ENCODE data around the gene PXMP2. TPM values are rescaled to one million over a fixed set of nuclear protein-coding genes. Genes with fewer than 3 reads are reported as not detected.

The PXMP2 gene
- total RNA-seq, 1 donor from 2014 or later, result 18.6 TPM

DNA sequence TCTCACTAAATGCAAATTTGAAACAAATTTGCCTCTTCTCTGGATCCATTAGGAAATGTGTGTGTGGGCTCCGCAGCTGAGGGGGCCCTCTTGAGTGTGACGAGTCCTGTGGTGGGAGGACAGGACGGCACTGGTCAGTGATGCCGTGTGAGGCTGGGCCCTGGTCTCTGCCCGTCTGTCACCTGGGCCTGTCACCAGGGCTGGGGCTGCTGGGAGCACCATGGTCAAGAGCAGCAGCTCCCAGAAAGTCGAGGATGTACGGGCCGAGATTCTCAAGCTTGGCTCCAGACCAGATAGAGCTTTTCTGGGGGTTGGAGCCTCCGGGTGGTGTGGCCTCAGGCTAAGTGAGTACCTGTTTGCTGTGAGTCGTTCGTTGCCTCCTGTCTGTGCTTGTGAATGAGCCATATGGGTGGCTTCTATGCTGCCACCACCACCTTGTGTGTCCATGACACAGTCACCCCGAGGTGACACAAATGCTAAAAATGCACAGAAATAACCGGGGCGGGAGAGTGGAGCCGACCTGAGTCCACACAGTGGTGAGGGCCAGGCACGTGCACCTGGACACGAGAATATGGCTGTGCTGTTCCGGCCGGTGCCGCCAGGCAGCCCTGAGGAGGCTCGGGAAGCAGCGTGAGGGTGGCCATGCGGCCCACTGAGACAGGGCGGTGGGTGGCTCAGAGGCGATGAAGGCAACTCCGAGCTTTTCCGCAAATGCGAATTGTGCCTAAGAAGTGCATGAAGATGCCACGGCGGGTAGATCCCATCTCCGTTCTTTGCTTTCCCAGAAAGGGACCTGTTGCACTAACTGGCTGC, 32.0 kb downstream of the PXMP2 start:
- H3K27me3 Mint-ChIP-seq (ENCODE audit: unreplicated experiment), result peaks cover 14% of the 10 kb centered on the region
- H3K4me1 Mint-ChIP-seq (ENCODE audit: unreplicated experiment), result no peaks in the 10 kb centered on the region
- H3K4me3 Mint-ChIP-seq (ENCODE audit: unreplicated experiment), result no peak overlapping the region
- H3K9me3 Mint-ChIP-seq (ENCODE audit: unreplicated experiment), result no peaks in the 10 kb centered on the region
- TF ChIP-seq, protein P1, sequence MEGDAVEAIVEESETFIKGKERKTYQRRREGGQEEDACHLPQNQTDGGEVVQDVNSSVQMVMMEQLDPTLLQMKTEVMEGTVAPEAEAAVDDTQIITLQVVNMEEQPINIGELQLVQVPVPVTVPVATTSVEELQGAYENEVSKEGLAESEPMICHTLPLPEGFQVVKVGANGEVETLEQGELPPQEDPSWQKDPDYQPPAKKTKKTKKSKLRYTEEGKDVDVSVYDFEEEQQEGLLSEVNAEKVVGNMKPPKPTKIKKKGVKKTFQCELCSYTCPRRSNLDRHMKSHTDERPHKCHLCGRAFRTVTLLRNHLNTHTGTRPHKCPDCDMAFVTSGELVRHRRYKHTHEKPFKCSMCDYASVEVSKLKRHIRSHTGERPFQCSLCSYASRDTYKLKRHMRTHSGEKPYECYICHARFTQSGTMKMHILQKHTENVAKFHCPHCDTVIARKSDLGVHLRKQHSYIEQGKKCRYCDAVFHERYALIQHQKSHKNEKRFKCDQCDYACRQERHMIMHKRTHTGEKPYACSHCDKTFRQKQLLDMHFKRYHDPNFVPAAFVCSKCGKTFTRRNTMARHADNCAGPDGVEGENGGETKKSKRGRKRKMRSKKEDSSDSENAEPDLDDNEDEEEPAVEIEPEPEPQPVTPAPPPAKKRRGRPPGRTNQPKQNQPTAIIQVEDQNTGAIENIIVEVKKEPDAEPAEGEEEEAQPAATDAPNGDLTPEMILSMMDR (IDR thresholded peaks at IDR 0.05; ENCODE audit: unreplicated experiment), result no peak
- no peak for DNase-seq (ENCODE audit: low spot score)
- no peak overlapping the region for H3K27ac Mint-ChIP-seq (ENCODE audit: unreplicated experiment)
- peaks cover 34% of the 10 kb centered on the region for H3K36me3 Mint-ChIP-seq (ENCODE audit: low read depth, unreplicated experiment)

DNA sequence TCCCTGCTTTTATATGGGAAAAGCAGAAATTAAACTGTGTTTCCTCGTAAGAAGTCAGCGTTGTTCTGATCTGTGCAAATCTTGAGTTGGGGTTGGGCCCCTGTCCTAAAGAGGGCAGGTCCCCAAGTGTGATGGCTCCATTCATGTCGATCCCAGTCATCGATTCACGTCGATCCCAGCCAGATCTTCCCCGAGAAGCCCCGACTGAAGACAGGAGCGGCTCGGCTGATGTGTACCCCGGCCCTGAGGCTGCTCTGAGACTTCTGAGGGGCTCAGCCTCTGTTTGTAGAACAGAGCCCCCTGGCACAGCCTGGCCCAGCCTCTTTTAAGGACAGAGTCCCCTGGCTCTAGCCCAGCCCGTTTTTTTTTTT, 32.6 kb downstream of the PXMP2 start:
- Mint-ChIP-seq H3K27me3 (ENCODE audit: unreplicated experiment) (peaks cover 15% of the 10 kb centered on the region), H3K4me1 (ENCODE audit: unreplicated experiment) (no peaks in the 10 kb centered on the region), H3K9me3 (ENCODE audit: unreplicated experiment) (no peaks in the 10 kb centered on the region), H3K27ac (ENCODE audit: unreplicated experiment) (no peak overlapping the region), H3K4me3 (ENCODE audit: unreplicated experiment) (no peak overlapping the region), H3K36me3 (ENCODE audit: low read depth, unreplicated experiment) (peaks cover 30% of the 10 kb centered on the region)
- TF ChIP-seq, protein P1 (IDR thresholded peaks at IDR 0.05; ENCODE audit: unreplicated experiment), result no peak
- DNase-seq (ENCODE audit: low spot score), result no peak

DNA sequence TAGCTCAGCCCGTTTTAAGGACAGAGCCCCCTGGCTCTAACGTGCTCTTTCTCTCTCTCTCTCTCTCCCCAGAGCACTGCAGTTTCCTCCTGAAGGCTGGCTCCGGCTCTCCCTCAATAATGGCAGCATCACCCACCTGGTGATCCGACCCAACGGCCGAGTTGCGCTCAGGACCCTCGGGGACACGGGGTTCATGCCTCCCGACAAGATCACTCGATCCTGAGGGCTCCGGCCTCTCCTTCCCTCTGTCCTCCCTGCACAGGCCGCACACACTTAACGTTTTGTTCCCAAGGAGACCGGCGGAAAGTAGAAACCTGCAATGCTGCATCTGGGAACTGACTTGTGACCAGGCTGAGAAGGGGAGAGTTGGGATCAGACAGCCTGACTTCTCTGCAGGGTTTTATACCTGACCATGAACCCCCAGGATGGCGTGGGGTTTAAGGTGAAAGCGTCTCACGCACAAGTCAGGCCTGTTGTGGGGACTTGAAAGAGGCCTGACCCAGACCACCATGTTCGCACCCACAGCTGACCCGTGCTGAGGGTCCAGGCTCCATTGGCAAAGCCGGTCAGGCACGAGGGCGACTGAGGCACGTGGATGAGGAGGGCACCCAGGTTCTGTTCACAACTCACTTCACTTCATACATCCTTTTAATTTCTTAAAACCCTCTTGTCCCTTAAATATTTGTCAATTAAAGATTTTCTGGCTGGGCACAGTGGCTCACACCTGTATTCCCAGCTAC, 33.4 kb downstream of the PXMP2 start:
- DNase-seq (ENCODE audit: low spot score), result no peak
- Mint-ChIP-seq H3K4me3 (ENCODE audit: unreplicated experiment) (no peak overlapping the region), H3K9me3 (ENCODE audit: unreplicated experiment) (no peaks in the 10 kb centered on the region), H3K27me3 (ENCODE audit: unreplicated experiment) (peaks cover 15% of the 10 kb centered on the region), H3K36me3 (ENCODE audit: low read depth, unreplicated experiment) (peaks cover 37% of the 10 kb centered on the region), H3K4me1 (ENCODE audit: unreplicated experiment) (no peaks in the 10 kb centered on the region), H3K27ac (ENCODE audit: unreplicated experiment) (peak overlapping the region; percentile 75)
- TF ChIP-seq, protein P1 (IDR thresholded peaks at IDR 0.05; ENCODE audit: unreplicated experiment), result no peak

DNA sequence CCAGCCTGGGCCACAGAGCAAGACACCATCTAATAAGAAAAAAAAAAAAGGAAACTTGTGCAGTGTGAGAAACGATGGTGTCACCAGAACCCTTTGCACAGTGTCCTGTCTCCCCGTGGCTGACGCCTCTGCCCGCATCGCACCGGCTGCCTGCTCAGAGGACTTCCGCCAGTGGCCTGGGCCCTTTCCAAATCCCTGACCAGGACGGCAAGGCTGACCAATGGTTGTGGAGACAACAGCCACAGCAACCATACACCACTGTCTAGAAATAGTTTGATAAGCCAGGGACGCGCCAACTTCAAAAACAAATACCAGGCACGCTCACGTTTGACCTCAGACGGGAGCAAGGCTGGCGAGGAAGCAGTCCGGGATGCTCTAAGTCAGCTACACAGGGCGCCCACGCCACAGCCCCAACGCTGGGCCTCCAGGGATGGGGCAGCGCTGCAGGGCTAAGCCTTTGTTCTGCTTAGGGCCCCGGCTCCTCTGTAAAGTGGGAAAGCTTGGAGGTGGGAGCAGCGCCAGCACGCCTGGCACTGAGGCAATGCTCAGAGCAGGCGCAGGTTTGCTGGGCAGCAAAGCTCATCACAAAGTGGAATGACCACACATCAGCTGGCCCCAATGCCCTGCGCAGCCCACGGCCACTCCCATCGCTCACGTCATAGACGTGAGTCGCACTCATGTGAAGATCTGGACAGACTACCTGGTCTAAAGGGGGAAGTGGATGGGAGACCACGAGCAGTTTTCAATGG, 35.8 kb downstream of the PXMP2 start:
- TF ChIP-seq, protein P1 (IDR thresholded peaks at IDR 0.05; ENCODE audit: unreplicated experiment), result no peak
- H3K27ac Mint-ChIP-seq (ENCODE audit: unreplicated experiment), result no peak overlapping the region
- no peak for DNase-seq (ENCODE audit: low spot score)

More for the DNA sequence above, 35.8 kb downstream of the PXMP2 start:
- Mint-ChIP-seq H3K36me3 (ENCODE audit: low read depth, unreplicated experiment) (peaks cover 50% of the 10 kb centered on the region), H3K4me1 (ENCODE audit: unreplicated experiment) (no peaks in the 10 kb centered on the region), H3K4me3 (ENCODE audit: unreplicated experiment) (no peak overlapping the region), H3K9me3 (ENCODE audit: unreplicated experiment) (no peaks in the 10 kb centered on the region), H3K27me3 (ENCODE audit: unreplicated experiment) (peaks cover 12% of the 10 kb centered on the region)
